GM04504 (cell line): Measurements from ENCODE around the gene PBX2.
A peak's percentile ranks its signal among the peaks of the same experiment; 100 is the strongest.
"Not testable (repeated sequence)": the region's sequence is repeated elsewhere in the genome, so short reads cannot be mapped to it uniquely, and the experiment has no call there.

Source experiments
- DNase-seq: peaks from one replicate; pipeline ENCODE4 v3.0.0-alpha.2; 2012; ENCODE audit warnings: low read depth

PBX2 gene

DNA sequence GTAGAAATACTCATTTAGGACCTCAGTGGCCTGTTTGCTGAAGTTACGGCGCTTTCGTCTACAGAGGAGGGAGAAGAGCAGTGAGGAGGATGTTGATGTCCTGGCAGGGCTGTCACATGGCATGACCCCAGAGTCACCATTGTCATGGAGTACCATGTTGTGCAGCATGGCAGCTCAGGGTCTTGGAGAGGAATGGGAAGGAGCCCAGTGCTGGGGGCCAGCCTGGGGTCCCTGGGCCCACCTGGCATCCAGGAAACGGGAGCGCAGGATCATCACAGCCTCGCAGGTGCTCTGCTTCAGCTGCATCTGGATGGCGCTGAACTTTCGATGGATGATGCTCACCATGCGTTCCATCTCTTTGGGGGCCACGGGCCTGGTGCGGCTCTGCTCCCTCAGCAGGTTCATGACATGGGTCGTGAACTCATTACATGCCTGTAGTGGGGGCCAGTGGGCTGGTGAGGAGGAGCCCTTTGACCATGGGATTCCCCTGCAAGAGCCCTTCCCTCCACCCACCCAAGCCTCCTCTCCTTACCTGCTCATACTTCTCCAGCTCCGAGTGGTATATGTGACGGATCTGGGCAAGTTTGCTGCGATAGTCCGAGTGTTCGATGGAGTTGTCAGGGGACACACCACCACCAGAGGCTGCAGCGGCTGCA is 2.1 kb downstream of the PBX2 start:
- not testable (repeated sequence) for DNase-seq

DNA sequence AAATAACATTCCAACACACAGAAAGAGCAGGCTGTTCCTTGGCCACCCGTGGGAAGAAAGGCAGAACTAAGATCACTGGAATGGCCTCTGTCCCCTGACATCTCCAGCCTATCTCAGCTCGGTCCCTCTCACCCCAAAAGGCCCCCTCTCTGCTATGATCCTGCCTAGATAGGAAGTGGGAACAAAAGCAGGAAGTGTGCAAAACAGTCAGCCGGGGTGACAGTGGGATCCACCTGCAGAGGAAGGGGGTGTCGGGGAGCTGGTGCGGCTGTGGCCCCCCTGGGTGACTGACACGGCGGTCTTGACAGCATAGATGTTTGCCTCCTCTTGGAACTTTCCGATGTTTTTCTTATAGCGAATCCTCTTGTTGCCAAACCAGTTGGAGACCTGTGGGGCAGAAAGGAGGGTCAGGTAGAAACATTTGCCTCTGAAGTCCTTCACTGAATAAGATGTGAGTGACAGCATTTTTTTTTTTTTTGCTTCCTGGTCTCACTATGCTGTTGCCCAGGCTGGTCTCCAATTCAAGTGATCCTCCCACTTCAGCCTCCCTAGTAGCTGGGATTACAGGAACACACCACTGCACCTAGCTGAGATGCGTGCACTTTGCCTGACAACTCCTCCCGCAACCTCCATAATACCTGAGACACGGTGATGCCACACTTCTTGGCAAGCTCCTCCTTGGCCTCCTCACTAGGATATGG is 2.8 kb downstream of the PBX2 start:
- DNase-seq: no peak

DNA sequence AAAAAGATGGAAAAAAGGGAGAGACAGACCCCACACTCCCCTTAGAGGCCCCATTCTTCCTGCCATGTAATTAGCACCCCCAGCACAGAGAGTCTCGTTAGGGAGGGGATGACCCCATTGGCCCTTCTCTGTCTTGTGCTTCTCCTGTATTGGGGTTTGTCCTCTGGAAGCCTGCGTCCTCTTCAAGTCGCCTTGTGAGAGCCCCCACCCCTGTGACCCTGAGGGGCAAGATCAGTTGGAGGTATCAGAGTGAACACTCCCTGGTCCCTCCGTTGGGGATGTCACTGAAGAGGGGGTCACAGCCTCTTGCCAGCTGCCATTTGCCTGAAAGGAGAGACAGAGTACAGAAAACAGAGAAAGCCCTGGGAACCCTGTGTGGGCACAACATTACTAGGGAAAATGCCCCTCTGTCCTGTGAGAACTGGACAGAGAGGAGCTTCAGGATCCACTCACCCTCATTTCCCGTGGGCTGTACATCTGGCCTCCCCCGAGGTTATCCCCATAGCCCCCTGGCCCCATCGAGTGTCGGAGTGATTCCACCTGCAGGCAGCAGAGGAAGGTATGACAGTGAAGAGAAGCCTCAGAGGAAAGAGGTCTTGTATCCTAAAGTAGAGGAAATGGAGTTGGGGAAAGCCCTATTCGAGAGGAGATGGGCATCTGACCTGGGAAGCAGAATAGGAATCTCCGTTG is 3.7 kb downstream of the PBX2 start:
- DNase-seq: not testable (repeated sequence)

DNA sequence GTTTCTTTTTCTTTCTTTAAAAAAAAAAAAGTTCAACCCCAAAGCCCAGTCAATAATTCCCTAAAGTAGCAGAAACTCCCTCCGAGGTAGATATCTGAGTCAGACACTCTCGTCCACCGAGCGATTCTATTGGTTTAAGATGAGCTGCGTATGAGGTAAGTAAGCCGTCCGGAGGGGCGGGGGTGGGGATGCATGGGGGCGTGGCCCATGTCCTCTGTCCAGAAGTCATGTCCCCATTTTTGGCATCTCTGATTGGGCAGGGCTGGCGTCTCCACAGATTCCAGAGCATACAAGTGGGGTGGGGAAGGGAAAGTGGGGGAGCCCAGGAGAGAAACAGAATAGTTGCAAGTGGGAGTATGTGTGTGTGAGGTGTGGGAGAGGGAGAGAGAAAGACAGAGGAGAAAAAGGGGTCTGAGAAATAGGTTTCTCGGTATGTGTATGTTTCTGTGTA is 4.3 kb downstream of the PBX2 start:
- DNase-seq: peak; percentile 69

DNA sequence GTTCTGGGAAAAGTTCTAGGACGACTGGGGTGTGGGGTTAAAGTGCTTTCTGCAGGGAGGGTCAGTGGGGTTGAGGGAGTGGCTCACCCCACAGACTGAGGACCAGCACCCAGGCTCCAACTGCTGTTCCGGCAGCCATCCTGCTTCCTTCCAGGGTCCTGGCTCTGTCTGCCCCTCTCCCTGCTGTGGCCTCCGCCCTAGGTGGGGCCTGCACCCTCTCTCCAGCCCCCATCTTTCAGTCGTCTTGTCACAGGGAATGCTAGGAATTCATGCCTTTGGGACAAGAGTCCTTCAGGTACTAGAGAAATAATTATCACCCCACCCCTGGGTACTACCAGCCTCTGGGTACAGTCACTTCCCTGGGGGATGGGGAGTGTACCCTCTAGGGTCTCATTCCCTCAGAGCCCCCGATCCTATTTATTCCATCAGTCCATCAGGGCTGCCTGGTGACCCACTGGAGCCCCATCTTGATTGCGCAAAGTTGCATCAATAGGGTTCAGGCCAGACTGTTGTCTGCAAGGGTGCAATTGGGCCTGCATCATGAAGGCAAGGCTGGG is 5.8 kb downstream of the PBX2 start, which contains the start of gene AGER:
Gene AGER (minus strand): TSS at position 170 of the 557 bp plus-strand sequence. CDS start 31 bp downstream, at position 139.
- DNase-seq: no peak

DNA sequence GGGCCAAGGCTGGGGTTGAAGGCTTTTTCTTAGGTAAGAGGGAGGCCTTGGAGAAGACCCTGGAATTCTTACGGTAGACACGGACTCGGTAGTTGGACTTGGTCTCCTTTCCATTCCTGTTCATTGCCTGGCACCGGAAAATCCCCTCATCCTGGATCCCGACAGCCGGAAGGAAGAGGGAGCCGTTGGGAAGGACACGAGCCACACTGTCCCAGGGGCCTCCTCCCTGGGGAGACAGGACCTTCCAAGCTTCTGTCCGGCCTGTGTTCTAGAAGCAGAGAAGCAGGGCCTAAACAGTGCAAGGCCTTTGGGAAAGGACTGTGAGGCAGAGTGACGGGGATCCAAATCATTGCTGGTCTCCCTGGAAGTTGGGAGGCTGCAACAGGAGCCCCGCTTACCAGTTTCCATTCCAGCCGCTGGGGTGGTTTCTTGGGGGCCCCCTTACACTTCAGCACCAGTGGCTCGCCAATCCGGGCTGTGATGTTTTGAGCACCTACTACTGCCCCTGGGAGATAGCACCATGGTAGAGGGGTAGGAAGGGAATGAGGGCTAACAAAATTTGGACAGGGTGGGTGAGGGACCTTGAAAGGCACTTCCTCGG is 6.4 kb downstream of the PBX2 start:
- DNase-seq: no peak

DNA sequence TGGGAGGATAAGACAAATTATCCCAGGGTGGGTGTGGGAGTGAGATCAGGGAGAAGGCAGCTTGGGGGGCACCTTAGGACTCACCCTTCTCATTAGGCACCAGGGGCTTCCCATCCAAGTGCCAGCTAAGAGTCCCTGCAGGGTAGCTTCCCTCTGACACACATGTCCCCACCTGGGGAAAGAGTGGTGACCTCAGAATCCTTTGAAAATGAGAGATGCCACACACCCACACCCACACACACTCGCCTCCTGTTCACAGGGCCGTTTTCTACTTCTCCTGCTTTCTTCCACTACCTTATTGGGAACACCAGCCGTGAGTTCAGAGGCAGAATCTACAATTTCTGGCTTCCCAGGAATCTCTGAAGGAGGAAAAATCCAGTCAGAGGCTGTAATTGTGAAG is 7.0 kb downstream of the PBX2 start:
- no peak for DNase-seq

DNA sequence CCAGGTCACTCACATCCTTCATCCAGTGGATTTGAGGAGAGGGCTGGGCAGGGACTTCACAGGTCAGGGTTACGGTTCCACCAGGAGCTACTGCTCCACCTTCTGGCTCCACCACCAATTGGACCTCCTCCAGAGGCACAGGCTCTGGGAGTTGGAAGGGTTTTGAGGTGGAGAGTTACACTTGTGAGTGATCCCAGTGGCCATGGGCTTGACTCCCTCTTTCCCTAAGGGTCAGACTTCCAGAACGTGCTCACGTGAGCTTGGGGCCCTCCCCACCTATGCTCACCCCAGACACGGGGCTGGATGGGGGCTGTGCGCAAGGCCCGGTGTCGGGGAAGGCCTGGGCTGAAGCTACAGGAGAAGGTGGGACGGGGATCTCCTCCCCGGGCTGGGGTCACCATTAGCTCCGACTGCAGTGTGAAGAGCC is 7.4 kb downstream of the PBX2 start:
- DNase-seq: no peak

DNA sequence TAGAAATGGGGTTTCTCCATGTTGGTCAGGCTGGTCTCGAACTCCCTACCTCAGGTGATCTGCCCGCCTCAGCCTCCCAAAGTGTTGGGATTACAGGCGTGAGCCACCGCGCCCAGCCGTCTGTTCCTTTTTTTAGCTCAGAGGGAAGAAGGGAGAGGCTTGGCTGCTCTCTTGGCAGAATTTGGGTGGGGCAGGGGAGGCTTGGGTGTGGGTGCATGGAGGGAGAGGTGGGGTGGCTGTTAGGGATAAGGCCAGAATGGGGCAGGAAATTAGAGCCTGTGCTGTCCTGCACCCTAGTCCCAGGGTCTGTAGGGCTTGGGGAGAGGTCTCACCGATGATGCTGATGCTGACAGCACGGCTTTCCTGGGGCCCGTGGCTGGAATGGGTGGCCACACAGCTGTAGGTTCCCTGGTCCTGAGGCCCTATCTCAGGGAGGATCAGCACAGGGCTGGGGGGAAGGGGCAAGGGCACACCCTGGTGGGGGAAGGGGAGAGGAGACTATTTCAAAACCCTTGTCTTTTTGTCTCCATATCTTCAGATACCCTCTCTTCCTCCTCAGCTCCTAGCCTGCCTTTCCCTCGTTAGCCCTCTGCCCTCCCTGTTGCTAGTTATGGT is 8.0 kb downstream of the PBX2 start:
- DNase-seq: no peak

DNA sequence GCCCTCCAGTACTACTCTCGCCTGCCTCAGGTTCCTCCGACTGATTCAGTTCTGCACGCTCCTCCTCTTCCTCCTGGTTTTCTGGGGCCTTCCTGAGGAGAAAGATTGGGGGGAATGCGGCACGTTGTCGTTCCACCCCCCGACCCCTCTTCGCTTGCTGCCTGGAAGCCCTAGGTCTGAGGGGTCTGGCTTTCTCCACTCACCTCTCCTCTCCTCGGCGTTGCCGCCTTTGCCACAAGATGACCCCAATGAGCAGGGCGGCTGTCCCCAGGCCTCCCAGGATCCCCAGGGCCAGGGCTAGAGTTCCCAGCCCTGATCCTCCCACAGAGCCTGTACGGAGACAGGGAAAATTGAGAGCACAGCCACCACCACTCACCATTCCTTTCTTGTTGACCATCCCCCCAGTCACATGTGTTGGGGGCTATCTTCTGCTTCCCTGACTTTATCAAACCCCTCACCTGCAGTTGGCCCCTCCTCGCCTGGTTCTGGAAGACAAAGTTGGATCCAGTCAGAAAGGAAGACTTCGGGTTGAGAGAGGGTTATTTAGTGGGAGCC is 8.8 kb downstream of the PBX2 start:
- no peak for DNase-seq

DNA sequence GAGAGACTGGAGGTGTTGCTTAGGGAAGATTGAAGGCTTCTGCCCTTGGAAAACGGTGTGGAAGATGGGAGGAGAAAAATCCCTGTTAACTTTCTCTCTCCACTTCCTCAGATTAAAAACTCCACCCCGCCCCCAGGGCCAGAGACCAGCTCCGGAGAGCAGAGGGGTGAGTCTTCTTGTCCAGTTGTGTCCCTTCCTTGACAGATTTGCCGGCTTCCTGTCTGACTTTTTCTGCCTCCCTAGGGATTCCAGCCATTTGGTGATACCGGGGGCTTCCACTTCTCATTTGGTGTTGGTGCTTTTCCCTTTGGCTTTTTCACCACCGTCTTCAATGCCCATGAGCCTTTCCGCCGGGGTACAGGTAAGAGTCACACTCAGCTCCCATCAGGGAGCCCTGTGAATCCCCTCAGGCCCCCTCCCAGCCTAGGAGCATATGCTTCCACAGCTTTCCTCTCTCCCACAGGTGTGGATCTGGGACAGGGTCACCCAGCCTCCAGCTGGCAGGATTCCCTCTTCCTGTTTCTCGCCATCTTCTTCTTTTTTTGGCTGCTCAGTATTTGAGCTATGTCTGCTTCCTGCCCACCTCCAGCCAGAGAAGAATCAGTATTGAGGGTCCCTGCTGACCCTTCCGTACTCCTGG is 10.1 kb downstream of the PBX2 start:
- DNase-seq: no peak

DNA sequence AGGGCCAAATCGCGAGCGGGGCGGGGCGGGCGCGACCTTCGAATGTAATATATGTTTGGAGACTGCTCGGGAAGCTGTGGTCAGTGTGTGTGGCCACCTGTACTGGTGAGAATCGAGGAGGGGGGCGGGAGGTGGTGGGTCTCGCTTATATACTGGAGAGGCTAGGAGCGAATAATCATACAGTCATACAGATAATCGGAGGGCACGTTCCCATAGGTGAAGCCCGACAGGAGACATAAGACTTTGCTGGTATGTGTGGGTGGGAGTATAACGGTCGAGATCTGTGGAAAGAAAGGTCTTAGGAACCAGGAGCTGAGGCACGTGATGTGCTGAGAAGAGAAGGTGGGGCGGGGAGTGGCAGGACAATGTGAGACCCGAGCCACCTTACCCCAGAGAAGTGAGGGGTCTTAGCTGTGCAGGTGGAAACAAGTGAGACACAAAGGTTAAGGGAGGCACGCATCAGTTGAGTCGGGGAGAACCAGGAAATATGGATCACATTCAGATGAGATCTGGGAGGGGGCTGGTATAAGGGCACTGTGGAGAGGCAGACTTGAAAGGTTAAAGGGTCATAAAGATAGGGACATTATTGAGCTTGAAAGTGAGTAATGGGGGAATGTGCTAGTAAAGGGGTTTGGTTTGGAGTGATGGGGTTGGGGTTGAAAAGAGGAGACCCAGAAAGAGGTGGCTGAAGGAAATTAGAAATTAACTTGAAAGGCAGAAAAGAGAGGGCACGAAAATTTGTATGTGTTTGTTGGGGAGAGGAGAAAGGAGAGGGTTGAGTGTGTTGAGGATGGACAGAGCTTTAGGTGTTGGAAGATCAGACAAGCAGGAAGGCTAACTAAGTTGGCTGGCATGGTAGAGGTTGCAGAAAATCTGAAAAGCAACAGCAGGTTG is 11.2 kb downstream of the PBX2 start:
- DNase-seq: no peak

DNA sequence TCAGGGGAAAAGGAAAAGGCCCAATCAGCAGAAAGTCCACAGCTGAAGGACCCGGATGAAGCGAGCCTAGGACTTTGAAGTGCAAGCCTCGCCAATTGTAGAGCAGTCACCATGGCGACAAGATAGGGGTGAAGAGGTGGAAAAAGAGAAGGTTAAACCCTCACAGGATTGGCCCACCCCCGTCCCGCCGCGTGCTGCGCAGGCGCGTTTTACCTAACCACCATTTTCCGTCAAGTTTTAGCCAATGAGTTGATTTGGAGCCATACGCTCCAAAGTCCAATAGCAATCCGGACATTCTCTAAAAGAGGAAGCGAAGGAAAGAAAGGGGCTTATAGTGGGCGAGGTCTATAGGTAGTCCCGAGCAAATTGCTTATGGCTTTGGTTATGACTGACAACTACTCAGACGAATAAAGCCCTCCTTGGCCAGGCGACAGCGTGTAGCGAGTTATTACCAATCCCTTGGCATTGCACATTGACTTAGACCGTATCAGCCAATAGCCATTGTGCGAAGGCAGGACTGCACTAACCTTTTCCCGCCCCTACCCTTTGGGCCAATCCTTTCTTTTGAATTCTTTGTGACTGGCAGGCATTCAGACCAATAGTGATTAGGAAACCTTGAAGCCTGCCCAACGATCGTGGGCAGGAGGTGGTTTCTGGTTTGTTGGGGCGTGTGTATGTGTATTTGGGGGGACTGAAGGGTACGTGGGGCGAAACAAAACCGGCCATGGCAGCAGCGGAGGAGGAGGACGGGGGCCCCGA is 12.0 kb downstream of the PBX2 start, which contains the start of gene RNF5:
Gene RNF5 (plus strand): TSS at position 618 of the 759 bp plus-strand sequence. CDS start 107 bp downstream, at position 725.
- DNase-seq: peak; percentile 100

DNA sequence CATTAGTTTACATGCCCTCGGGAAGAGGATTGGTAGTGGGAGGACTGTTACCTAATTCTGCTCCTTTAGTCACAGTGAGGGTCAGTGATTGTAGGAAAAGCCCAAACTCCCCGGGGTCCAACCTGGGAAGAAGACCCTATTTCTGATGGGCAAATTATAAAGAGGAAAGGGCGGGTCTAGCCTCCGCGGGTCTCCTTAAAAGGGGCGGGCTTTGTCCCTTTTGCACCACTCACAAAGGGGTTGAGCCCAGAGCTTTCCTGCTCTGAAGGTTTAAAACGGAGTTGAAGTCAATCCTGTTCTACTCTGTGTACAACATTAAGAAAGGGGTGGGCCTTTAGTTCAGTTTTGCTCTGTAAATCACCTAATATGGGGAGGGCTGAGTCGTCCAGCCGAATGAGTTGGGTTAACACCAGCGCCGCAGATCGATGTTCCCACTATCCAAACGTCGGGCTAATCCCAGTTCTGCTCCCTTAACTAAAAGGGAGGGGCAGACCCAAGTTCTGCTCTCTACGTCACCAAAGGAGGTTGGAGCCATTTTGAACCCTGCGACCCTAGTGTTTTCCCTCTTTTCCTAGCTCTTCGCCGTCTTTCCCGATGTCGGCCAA is 12.7 kb downstream of the PBX2 start:
- no peak for DNase-seq

DNA sequence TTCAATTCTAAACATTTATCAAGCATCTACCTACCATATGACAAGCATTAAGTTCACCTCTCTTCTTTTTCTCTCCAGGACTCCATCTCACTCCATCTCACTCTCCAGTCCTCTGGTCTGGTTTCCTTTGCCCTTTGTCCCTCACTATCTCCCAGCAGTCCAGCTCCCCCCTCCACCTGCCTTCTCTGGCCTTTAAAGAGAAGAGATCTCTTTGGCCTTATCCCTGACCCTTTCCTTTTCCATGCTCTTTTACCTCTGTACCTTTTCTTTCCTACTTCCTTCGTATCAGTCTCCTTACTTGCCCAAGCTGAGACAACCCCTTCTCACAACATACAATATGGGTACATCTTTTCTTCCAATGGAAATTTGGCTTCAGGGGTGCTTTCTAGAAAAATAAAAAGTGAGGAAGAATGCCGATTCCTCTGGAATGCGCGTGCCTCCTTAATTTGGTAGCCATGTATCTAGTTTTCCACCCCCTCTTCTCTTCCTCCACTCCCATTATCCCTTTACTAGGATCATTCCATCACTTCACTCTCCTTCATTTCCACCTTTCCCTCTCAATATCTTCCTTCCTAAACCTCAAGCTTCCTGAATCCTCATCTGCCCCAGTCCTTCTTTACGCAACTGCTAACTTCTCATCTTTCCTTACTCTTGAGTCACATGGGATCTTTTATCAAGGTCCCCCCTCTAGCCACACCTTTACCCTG is 13.4 kb downstream of the PBX2 start:
- no peak for DNase-seq

DNA sequence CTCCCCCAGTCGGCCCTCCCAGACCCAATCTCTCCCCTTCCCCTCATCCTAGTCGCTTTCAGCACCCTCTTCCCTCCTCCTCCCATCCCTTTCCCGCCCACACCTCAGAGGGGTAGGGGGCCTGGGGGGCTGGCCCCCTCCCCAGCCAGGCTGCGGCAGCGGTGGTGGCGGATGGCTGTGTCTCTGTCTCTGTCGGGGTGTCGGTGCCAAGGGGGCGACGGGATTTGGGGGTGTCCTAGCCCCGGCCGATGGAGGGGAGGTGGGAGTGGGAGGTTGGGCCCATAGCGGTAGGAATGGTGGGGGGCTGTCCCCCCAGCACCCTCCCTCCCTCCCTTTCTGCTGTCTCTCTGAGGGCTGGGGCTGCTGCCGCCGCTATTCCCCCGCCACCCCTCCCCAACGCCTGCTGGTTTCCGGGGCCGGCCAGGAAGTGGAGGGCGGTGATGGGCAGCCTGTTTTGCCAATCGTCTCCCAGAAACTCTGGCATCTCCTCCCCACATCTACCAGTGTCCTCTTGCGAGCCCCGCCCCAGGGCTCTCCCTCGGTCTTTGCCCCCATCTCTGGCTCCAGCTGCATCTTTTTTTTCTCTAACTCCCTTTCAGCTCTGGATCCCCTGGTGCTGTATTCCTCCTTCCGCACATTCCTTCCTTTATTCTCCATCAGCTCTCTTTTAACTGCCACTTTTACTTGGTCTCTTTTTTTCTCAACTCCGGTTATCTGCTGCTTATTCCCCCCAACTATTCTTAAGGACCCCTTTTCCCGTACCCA is 14.1 kb downstream of the PBX2 start, which contains the start of gene AGPAT1:
Gene AGPAT1 (minus strand): TSS at position 374 of the 765 bp plus-strand sequence. CDS start 4,588 bp downstream, outside the sequence.
- DNase-seq: peak; percentile 97

DNA sequence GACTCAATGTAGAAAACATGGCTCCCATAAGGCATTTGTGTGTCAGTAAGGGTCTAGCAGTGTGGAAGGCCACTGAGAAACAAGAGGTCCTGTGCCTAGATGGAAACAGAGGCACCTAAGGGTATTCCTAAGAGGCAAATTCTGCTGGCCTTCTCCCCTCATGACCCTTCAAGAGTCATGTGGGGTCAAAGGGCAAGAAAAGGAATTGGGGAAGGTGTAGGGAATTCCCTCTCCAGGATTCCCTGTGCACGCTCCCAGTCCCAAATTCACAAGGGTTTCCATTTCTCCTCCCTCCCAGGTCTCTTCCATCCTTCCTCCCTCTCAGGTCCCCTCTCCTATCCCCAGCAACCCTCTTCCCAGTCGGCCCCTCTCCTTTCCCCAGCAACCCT is 14.7 kb downstream of the PBX2 start:
- no peak for DNase-seq
